Neural cell (in vitro differentiated cells): ENCODE measurements around the gene S1PR5.
"Not testable (repeated sequence)": the region's sequence is repeated elsewhere in the genome, so short reads cannot be mapped to it uniquely, and the experiment has no call there.

Experiments
- CTCF ChIP-seq: fragments of 450-650 bp; IDR thresholded peaks from 2 replicates; pipeline ENCODE4 v1.5.1; 2014; ENCODE audit warnings: antibody characterized with exemption, mild to moderate bottlenecking, moderate library complexity; ENCODE audit not compliant: poor library complexity, severe bottlenecking
- EP300 ChIP-seq: fragments of 450-650 bp; conservative IDR thresholded peaks from 2 replicates; pipeline ENCODE4 v1.6.1; 2014; ENCODE audit warnings: antibody characterized with exemption, mild to moderate bottlenecking, moderate library complexity; ENCODE audit not compliant: poor library complexity, severe bottlenecking
- EZH2 ChIP-seq: fragments of 200-600, 300-800 bp; shearing (Covaris generic), sonication (generic); IDR thresholded peaks from 2 replicates; pipeline ENCODE4 v1.6.1; 2014; ENCODE audit warnings: antibody characterized with exemption, low read length, borderline replicate concordance, mild to moderate bottlenecking; ENCODE audit not compliant: insufficient read depth, poor library complexity, severe bottlenecking
- MXI1 ChIP-seq: fragments of 450-650 bp; conservative IDR thresholded peaks from 2 replicates; pipeline ENCODE4 v1.6.1; 2014; ENCODE audit warnings: antibody characterized with exemption, mild to moderate bottlenecking; ENCODE audit not compliant: poor library complexity, severe bottlenecking
- POLR2AphosphoS5 ChIP-seq: IDR thresholded peaks from 2 replicates; pipeline ENCODE4 v1.6.1; 2012
- REST ChIP-seq: IDR thresholded peaks from 2 replicates; pipeline ENCODE4 v1.6.1; 2012; ENCODE audit warnings: borderline replicate concordance

GRCh38 chr19:10551006-10551405 lies 33.8 kb upstream of the S1PR5 start:
- TF ChIP-seq MXI1, CTCF, EZH2, POLR2AphosphoS5, EP300, REST: not testable (repeated sequence)
